NAMALWA (cell line): ENCODE measurements around the gene CCDC40.

Experiments
- DNase-seq: peaks from one replicate; pipeline ENCODE4 v3.0.0-alpha.2; 2015; ENCODE audit warnings: low spot score

CCDC40 gene

DNA sequence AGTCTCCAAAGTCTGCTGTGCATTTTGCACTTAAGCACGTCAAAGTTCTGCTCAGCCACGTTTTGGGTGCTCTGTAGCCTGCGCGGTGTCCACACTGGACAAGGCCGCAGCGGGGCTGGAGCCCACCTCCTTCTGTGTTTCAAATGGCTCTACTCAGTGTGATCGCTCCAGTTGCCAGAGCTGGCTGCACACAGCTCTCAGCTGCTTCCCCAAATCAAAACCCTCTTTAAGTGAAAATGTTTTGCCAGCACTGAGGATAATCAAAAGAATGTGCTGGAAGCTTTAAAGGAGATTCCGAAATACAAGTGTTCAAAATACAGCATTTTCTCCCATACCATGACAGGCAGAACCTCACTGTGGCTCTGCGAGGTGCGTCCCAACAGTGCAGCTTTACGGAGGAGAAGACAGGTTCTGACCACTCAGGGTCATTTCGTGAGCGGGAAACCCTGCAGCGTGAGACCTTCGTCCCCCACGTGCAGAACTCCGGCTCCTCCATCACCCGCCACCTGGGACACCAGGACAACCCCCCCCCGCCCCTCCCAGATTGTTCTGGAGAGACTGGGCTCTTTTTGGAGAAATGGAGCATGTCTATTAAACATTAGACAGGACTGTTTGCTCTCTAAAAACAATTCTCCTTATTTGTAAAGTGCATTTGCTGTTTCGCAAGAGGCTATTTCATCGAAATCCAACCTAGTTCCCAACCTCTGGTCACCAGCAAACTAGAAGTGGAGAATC is 17.4 kb upstream of the CCDC40 start:
- no peak for DNase-seq

DNA sequence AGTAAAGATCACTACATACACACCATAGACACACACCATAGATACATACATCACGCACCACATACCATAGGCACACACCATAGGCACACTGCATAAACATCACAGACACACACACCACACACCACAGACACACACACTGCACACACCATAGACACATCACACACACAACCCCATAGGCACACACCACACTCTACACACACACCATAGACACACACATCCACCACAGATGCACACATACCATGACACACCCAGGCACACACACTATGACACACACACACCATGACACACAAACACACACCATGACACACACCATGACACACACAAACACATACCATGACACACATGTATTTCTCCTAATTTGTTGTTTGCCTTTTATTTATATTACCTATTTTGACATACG is 14.8 kb upstream of the CCDC40 start:
- no peak for DNase-seq

DNA sequence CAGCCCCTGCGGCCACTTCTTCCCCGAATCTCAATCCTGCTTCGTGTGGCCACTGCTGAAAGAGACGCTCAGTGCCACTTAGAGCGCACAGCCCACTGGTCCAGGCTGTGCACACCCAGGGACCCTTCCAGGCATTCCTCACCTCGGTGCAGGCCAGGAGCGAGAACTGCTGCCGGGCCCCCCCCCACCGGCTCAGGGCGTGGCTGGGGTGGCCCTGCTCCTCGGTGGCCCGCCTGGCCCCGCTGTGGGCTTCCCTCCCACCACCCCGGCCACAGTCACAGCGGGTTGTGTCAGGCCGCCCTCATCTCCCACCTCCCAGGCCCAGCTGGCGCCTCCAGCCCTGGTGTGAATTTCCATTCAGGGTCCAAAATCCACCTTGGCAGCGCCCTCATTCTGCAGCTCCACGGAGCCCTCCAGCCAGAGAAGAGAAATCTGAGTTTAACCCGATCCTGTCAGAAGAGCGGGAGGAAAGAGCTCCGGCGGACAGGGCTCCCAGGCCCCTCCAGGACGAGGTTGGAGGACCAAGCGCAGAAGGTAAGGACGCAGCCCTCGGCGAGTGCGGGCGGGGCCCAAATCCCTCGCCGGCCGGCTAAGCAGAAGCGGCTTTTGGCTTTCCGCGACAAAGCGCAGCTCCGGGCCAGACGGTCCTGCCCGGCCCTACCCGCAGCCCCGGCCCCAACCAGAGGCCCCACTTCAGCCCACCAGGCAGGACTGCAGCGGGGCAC is 12.8 kb upstream of the CCDC40 start:
- DNase-seq, result no peak

- DNase-seq, result no peak
These were observed 12.1 kb upstream of the CCDC40 start for GRCh38 chr17:80024206-80024972.

DNA sequence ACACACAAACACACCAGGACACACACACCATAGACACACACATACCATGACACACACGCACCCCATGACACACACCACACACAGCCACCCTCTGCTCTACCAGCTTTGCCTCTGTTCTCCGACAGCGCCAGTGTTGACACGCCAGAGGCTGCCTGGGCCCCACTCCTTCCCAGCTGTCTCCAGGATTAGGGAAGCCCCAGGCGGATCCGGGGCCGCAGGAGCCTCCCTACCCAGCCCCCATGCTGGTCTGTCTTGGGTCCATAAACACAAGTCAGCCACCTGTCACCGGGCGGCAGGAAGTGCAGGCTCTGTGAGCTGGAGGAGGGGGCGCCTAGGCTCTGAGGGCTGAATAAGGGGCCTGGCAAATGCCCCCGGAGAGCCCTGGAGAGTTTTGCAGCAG is 11.3 kb upstream of the CCDC40 start:
- DNase-seq, result no peak

DNA sequence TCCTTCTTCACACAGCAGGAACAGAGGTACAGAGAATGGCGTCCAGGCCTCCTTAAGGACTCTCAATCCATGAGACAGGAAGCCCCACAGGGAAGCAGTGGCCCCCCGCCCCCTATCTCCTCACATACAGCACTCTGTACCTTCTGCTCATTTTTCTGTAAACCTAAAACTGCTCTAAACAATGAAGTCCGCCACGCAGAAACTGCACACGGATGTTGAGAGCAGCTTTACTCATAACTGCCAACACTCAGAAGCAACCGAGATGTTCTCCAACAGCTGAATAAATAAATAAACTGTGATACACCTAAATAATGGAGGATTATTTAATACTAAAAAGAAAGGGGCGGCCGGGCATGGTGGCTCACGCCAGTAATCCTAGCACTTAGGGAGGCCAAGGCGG is 10.6 kb upstream of the CCDC40 start:
- no peak for DNase-seq

DNA sequence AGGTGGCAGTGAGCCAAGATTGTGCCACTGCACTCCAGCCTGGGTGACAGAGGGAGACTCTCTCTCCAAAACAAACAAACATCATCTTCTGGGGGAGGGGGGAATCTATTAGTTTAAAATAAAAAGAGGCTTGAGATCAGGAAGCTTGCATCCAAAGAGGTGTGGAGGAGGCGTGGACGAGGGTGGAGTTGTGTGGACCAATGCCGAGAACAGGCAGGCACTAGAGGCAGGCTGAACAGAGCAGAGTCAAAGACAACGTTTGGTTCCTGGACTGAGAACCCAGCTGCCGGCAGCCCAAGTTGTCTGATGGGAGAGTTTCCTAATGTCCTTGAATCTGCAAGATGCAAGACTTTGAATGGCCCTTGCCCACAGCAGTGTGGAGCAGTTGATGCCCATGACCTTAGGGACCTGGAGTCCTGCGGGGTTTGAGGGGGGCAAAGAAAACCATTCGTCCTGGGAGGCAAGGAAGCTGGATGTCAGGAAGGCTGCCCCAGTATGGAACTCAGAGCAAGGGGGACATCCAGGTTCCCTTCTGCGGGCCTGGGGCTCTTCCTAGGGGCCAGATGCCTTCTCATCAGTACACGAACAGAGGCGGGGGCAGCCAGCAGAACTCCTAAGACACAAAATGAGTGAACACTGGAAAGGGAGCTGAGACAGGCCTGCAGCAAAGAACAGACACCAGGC is 9.9 kb upstream of the CCDC40 start:
- DNase-seq, result no peak

DNA sequence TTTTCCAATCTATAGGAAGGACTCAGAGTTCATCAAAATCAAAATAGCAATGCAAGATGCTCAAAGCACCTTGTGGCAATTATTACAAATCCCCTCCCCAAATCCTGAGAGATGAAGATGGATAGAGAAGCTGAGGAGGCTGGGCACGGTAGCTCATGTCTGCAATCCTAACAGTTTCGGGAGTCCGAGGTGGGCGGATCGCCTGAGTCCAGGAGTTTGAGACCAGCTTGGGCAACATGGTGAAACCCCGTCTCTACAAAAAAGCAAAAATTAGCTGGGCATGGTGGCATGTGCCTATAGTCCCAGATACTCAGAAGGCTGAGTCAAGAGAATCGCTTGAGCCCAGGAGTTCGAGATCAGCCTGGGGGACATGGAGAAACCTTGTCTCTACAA is 9.4 kb upstream of the CCDC40 start:
- DNase-seq, result no peak

- no peak for DNase-seq
These were observed 8.4 kb upstream of the CCDC40 start for GRCh38 chr17:80028030-80028429.

DNA sequence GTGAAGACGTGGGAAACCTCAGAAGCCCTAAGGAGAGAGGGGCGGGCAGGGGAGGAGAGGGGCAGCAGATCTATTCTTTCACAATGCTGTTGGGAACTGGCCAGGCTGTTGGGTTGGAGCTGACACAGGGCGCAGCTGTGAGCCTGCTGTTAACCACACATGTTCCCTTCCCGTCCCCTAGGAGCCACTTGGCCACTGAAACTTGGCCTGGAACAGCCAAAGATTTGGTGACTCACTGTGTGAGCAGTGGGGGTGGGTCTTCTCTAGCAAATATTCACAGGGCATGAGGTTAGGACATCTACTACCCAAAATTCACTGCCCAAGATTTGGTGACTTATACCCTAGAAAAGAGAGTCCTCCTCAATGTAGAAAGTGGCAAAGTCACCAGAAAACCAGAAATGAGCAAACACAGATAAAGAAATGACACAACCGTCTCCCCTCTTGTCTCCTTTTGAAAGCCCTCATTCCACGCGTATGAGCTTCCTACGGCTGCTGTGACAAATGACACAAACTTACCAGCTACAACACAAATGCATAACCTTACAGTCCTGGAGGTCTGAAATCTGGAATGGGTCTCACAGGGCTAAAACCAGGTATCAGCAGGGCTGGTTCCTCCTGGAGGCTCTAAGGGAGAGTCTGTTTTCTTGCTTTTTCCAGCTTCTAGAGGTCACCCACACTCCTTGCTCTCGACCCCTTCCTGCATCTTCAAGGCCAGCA is 7.0 kb upstream of the CCDC40 start:
- no peak for DNase-seq

DNA sequence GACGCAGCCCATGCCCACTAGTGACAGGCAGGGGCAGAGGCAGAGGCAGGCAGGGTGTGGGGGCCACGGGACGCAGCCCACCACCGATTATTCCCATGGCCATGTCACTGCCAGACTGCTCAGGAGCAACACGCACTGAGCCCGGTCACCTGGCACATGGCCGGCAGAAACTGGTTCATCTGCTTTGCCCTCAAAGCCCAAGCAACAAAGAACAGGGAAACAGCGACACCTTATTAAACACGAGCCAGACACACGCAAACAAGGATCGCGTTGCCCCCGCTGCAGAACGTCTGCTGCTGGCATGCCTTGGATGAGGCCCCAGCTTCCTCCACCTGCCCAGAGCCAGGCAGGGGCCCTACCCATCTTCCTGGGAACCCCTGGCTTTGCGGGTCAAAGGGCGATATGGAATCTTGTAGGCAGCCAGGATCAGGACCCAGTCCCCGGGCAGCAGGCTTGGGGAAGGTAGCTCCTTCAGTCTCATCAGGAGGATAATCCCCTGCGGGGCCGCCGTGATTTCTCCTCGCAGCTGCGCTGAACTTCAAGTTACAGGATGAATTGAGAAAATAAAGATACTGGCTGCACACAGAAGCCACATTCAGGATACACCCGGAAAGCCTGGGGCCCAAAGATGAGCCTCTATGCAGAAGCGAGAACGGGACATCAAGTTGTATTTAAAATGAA is 5.6 kb upstream of the CCDC40 start:
- no peak for DNase-seq

GRCh38 chr17:80031691-80032430 is 4.6 kb upstream of the CCDC40 start:
- no peak for DNase-seq

DNA sequence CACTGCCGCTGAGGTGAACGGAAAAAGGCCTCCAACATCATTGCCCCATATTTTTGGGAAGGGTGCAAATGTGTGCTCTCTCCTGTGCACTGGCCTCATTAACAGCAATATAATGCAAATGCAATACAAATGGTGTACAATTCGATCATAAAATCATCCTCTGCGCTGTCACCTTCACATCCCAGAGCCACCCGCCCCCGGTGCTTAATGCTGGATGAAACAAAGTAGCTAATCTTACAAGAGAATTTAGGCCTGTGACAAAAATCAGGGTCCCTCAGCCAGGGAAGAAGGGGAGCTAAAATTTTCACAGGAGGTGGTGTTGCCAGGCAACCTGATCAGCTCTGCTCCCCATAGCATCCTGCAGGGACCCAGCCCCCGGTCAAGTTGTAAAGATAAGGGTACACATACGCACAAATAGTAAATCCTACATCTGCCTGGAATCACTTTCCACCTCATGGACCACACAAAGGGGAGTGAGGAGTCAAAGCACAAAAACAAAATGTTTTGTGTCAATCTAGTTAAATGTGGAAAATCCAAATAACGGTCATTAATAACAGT is 3.7 kb upstream of the CCDC40 start:
- DNase-seq, result no peak

DNA sequence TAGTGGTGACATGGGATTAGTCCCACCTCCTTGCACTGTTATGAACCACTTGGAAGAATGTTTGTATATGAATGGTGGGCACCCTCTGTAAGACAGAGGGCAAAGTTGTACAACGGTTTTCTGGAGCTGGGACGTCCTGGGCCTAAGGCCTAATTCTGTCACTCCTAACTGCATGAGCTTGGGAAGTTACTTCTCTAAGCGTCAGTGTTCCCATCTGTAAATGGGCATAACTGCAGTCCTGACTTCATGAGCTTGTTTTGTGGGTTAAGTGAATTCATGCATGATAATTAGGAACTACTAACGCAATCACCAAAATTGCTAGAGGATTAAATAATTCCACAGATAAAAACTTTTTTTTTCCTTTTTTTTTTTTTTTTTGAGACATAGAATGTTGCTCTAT is 2.6 kb upstream of the CCDC40 start:
- DNase-seq, result no peak

GRCh38 chr17:80034791-80035686 is 1.4 kb upstream of the CCDC40 start:
- peak; percentile 53 for DNase-seq

DNA sequence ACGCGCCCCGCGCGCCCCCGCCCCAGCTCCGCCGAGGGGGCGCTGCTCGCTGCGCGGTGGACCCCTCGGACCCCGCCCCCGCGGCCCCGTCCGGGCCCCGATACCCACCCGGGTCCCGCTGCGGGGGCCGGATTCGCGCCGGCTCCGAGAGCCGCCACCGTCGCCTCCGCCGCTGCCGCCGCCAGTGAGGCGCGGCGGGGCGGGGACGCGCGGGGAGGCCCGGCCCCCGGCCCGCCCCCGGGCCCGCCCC is 830 bp upstream of the CCDC40 start, which contains the start of gene TBC1D16:
Gene TBC1D16 (minus strand): TSS at position 186 of the 250 bp plus-strand sequence. CDS start 22,325 bp downstream, outside the sequence.
- DNase-seq, result no peak

- no peak for DNase-seq
These were observed 454 bp downstream of the CCDC40 start for GRCh38 chr17:80036715-80037477.

DNA sequence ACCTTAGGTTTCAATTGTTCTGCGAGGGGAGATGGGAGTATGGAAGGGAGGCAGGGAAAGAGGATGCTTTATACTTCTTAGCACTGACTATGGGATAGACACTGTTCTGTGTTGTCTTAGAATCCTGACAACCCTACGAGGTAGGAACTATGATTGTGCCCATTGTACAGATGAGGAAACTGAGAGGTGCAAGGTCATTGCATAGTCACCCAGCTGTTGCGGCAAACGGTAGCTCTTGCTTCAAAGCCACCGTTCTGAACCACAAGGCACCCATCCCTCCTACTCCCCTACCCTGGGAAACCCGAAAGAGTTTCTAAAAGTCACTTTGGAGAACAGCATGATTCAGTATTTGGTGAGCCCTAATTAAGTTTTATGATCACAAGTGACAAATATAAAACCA is 7.5 kb downstream of the CCDC40 start:
- DNase-seq, result no peak

GRCh38 chr17:80045703-80046102 is 9.3 kb downstream of the CCDC40 start:
- DNase-seq, result no peak
